Activated CD8-positive, alpha-beta T cell treated with anti-CD3 and anti-CD28 coated beads for 36 hours (primary cell): ENCODE results near the gene INO80B. TPM values are rescaled to one million over a fixed set of nuclear protein-coding genes. Genes with fewer than 3 reads are reported as not detected.
A peak's percentile ranks its signal among the peaks of the same experiment; 100 is the strongest.
"Not testable (repeated sequence)": the region's sequence is repeated elsewhere in the genome, so short reads cannot be mapped to it uniquely, and the experiment has no call there.

Experiments
- ATAC-seq: fragments of 200-7000 bp; cut with Tn5 transposase; one replicate; pipeline ENCODE4 v1.10.0; 2021; ENCODE audit warnings: mild to moderate bottlenecking, moderate library complexity
- CTCF ChIA-PET: fragments of 350-600 bp; sonication (Branson Sonifier 250); formaldehyde crosslinking; loops from one replicate; lab custom pipeline; 2021; ENCODE audit warnings: antibody characterized with exemption; lab: Charles Lee
- POLR2A ChIA-PET: fragments of 350-600 bp; sonication (Branson Sonifier 250); formaldehyde crosslinking; loops from one replicate; lab custom pipeline; 2021; ENCODE audit warnings: antibody characterized with exemption; lab: Charles Lee
- DNase-seq: peaks from one replicate; pipeline ENCODE4 v3.0.0-alpha.2; 2020
- H3K27ac Mint-ChIP-seq: one replicate; pipeline ENCODE4 v1.8.0; 2021; ENCODE audit warnings: mild to moderate bottlenecking, mixed read lengths
- H3K27me3 Mint-ChIP-seq: one replicate; pipeline ENCODE4 v1.8.0; 2021; ENCODE audit warnings: mixed read lengths
- H3K36me3 Mint-ChIP-seq: one replicate; pipeline ENCODE4 v1.8.0; 2021; ENCODE audit warnings: low read depth, mixed read lengths
- H3K4me1 Mint-ChIP-seq: one replicate; pipeline ENCODE4 v1.8.0; 2021; ENCODE audit warnings: low read depth, mixed read lengths
- H3K4me3 Mint-ChIP-seq: one replicate; pipeline ENCODE4 v1.8.0; 2021; ENCODE audit warnings: mild to moderate bottlenecking, moderate library complexity, mixed read lengths
- H3K9me3 Mint-ChIP-seq: one replicate; pipeline ENCODE4 v1.8.0; 2021; ENCODE audit warnings: mixed read lengths
- CTCF ChIP-seq: fragments of 200-600 bp; IDR thresholded peaks from one replicate; pipeline ENCODE4 v1.8.0; 2022; ENCODE audit warnings: antibody characterized with exemption, mild to moderate bottlenecking
- intact Hi-C: fragments of 100-400 bp; cut with micrococcal nuclease; formaldehyde crosslinking; loops from one replicate; pipeline ENCODE4 v1.10.0; 2022
- total RNA-seq, 2 experiments: library from RNA; stranded (reverse); gene quantifications; one replicate each; pipeline ENCODE4 v1.2.3, GENCODE V29; 2021

The INO80B gene
- total RNA-seq, 2 experiments from 2014 or later = 23.9 to 24.2 TPM

- Mint-ChIP-seq H3K27ac (no peak overlapping the region), H3K4me3 (no peak overlapping the region), H3K4me1 (peaks cover 33% of the 10 kb centered on the region), H3K36me3 (peaks cover 16% of the 10 kb centered on the region), H3K27me3 (no peaks in the 10 kb centered on the region), H3K9me3 (no peaks in the 10 kb centered on the region)
- DNase-seq = peak; percentile 49
- peak; percentile 6 for TF ChIP-seq CTCF
- POLR2A ChIA-PET = interaction anchor here (0.8 to 3.6 kb wide), 3 partner anchors 10 to 11 kb away, joined by 3 to 25 read pairs (median 5); partner anchors contain the start of gene MRPL53
- CTCF ChIA-PET = interaction anchor here (0.7 to 2.5 kb wide), 4 partner anchors 9 to 71 kb away, joined by 3 to 8 read pairs (median 4); partner anchors contain the start of gene MRPL53
- no peak for ATAC-seq
- intact Hi-C loops = loop anchor here (2.0 kb wide), 1 partner anchor 15 kb away; no protein-coding TSS in a partner anchor
Measured at GRCh38 chr2:74461187-74462053, 6.5 kb downstream of the INO80B start.

GRCh38 chr2:74462054-74462785 lies 7.3 kb downstream of the INO80B start:
- Mint-ChIP-seq H3K36me3 (peaks cover 12% of the 10 kb centered on the region), H3K4me1 (peaks cover 26% of the 10 kb centered on the region), H3K9me3 (no peaks in the 10 kb centered on the region), H3K4me3 (no peak overlapping the region), H3K27ac (no peak overlapping the region), H3K27me3 (no peaks in the 10 kb centered on the region)
- intact Hi-C loops = loop anchor here (2.0 kb wide), 1 partner anchor 15 kb away; no protein-coding TSS in a partner anchor
- ATAC-seq = no peak
- no peak for TF ChIP-seq CTCF
- ChIA-PET CTCF (interaction anchor here (0.7 to 2.5 kb wide), 5 partner anchors 10 to 70 kb away, joined by 3 to 8 read pairs (median 3); partner anchors contain the start of gene MRPL53), POLR2A (interaction anchor here (0.8 to 1.1 kb wide), 3 partner anchors 9 to 11 kb away, joined by 3 to 5 read pairs (median 3); partner anchors contain the start of gene MRPL53)
- DNase-seq = no peak

GRCh38 chr2:74462786-74463105 lies 7.9 kb downstream of the INO80B start:
- intact Hi-C loops = loop anchor here (2.0 kb wide), 1 partner anchor 14 kb away; no protein-coding TSS in a partner anchor
- no peak for TF ChIP-seq CTCF
- H3K27ac Mint-ChIP-seq = no peak overlapping the region
- peak overlapping the region; percentile 63 for H3K4me3 Mint-ChIP-seq
- CTCF ChIA-PET = interaction anchor here (1.3 to 2.5 kb wide), 2 partner anchors 9 to 13 kb away, joined by 3 to 8 read pairs; partner anchors contain the start of gene MRPL53
- H3K27me3 Mint-ChIP-seq = no peaks in the 10 kb centered on the region
- no peak for ATAC-seq
- H3K9me3 Mint-ChIP-seq = no peaks in the 10 kb centered on the region
- no peak for DNase-seq
- peaks cover 11% of the 10 kb centered on the region for H3K36me3 Mint-ChIP-seq
- peaks cover 25% of the 10 kb centered on the region for H3K4me1 Mint-ChIP-seq
- POLR2A ChIA-PET = interaction anchor here (1.1 kb wide), 1 partner anchor 10 kb away, joined by 3 read pairs; the partner anchor contains the start of gene MRPL53

- DNase-seq (no peak), ATAC-seq (peak; percentile 6)
- CTCF ChIA-PET = interaction anchor here (1.0 to 2.4 kb wide), 3 partner anchors 9 to 18 kb away, joined by 4 to 9 read pairs (median 6); partner anchors contain the start of genes CCDC142, INO80B and TTC31
- Mint-ChIP-seq H3K4me3 (peak overlapping the region; percentile 99), H3K27me3 (no peaks in the 10 kb centered on the region), H3K4me1 (peaks cover 23% of the 10 kb centered on the region), H3K9me3 (no peaks in the 10 kb centered on the region), H3K36me3 (peaks cover 11% of the 10 kb centered on the region), H3K27ac (peak overlapping the region; percentile 83)
- TF ChIP-seq CTCF = no peak
- POLR2A ChIA-PET = interaction anchor here (0.5 to 2.2 kb wide), 7 partner anchors 8 to 46 kb away, joined by 3 to 13 read pairs (median 6); partner anchors contain the start of genes CCDC142, INO80B, MRPL53 and TTC31
- intact Hi-C loops = no loop called here
Measured at GRCh38 chr2:74464406-74464805, 9.5 kb downstream of the INO80B start.

GRCh38 chr2:74470742-74471141 lies 15.9 kb downstream of the INO80B start:
- peaks cover 22% of the 10 kb centered on the region for H3K36me3 Mint-ChIP-seq
- H3K9me3 Mint-ChIP-seq, H3K27me3 Mint-ChIP-seq, intact Hi-C loops, ATAC-seq, DNase-seq: not testable (repeated sequence)
- CTCF ChIA-PET = interaction anchor here (1.3 to 2.7 kb wide), 3 partner anchors 9 to 14 kb away, joined by 5 to 35 read pairs (median 8); partner anchors contain the start of genes CCDC142 and TTC31
- peak overlapping the region; percentile 76 for H3K27ac Mint-ChIP-seq
- POLR2A ChIA-PET = interaction anchor here (1.0 to 3.2 kb wide), 3 partner anchors 11 to 14 kb away, joined by 3 to 25 read pairs (median 4); partner anchors contain the start of gene WBP1
- peaks cover 19% of the 10 kb centered on the region for H3K4me1 Mint-ChIP-seq
- H3K4me3 Mint-ChIP-seq = peak overlapping the region; percentile 58
